HG03175 (cell line): ENCODE results near the gene PTDSS2.
A peak's percentile ranks its signal among the peaks of the same experiment; 100 is the strongest.
"Not testable (repeated sequence)": the region's sequence is repeated elsewhere in the genome, so short reads cannot be mapped to it uniquely, and the experiment has no call there.

ENCODE experiments used
- ATAC-seq: cut with Tn5 transposase; IDR thresholded peaks from one replicate; pipeline ENCODE4 v1.9.1; 2021; ENCODE audit warnings: mild to moderate bottlenecking, moderate library complexity; ENCODE audit not compliant: unreplicated experiment

The PTDSS2 gene

GRCh38 chr11:503179-503981 is 53.3 kb downstream of the PTDSS2 start:
- no peak for ATAC-seq

GRCh38 chr11:504053-504993 is 54.2 kb downstream of the PTDSS2 start:
- no peak for ATAC-seq

GRCh38 chr11:504994-505344 is 54.9 kb downstream of the PTDSS2 start:
- ATAC-seq = no peak

GRCh38 chr11:506238-506994 is 56.3 kb downstream of the PTDSS2 start:
- ATAC-seq = peak; percentile 72

GRCh38 chr11:506995-507726 is 57.1 kb downstream of the PTDSS2 start, which contains the start of gene RNH1:
TSS of gene RNH1 (minus strand) at chr11:507242. CDS start at chr11:502162, 5,080 bp downstream.
- peak; percentile 53 for ATAC-seq

- ATAC-seq = no peak
Observed at GRCh38 chr11:507727-508515, 57.8 kb downstream of the PTDSS2 start.

GRCh38 chr11:508956-509355 is 58.9 kb downstream of the PTDSS2 start:
- no peak for ATAC-seq

- no peak for ATAC-seq
Observed at GRCh38 chr11:512761-513595, 62.9 kb downstream of the PTDSS2 start.

GRCh38 chr11:514606-515005 is 64.5 kb downstream of the PTDSS2 start:
- no peak for ATAC-seq

GRCh38 chr11:515131-515530 is 65.1 kb downstream of the PTDSS2 start:
- ATAC-seq = no peak

GRCh38 chr11:516400-516799 is 66.3 kb downstream of the PTDSS2 start:
- no peak for ATAC-seq

- ATAC-seq = not testable (repeated sequence)
Observed at GRCh38 chr11:516918-517685, 67.0 kb downstream of the PTDSS2 start.

- peak; percentile 85 for ATAC-seq
Observed at GRCh38 chr11:518463-519202, 68.6 kb downstream of the PTDSS2 start.

GRCh38 chr11:520428-521176 is 70.5 kb downstream of the PTDSS2 start:
- no peak for ATAC-seq

- no peak for ATAC-seq
Observed at GRCh38 chr11:521177-521688, 71.2 kb downstream of the PTDSS2 start.

GRCh38 chr11:526192-526591 is 76.1 kb downstream of the PTDSS2 start:
- ATAC-seq = no peak
